ENCODE measurements around the gene UBE2E2. TPM values are rescaled to one million over a fixed set of nuclear protein-coding genes. Genes with fewer than 3 reads are reported as not detected.

The UBE2E2 gene
- total RNA-seq, 1 experiment from 2014 or later, result 27.5 TPM

GRCh38 chr3:23192816-23193215, 10.3 kb upstream of the UBE2E2 start:
- no peak for DNase-seq (ENCODE audit: low read depth)

GRCh38 chr3:23193831-23194230, 9.3 kb upstream of the UBE2E2 start:
- no peak for DNase-seq (ENCODE audit: low read depth)

GRCh38 chr3:23198801-23199200, 4.3 kb upstream of the UBE2E2 start:
- DNase-seq (ENCODE audit: low read depth), result no peak

- DNase-seq (ENCODE audit: low read depth), result no peak
Measured at GRCh38 chr3:23199649-23200048, 3.5 kb upstream of the UBE2E2 start.

- no peak for DNase-seq (ENCODE audit: low read depth)
Measured at GRCh38 chr3:23201154-23201838, 1.8 kb upstream of the UBE2E2 start.

- DNase-seq (ENCODE audit: low read depth), result no peak
Measured at GRCh38 chr3:23202203-23202920, 765 bp upstream of the UBE2E2 start.

- DNase-seq (ENCODE audit: low read depth), result peak; percentile 33
Measured at GRCh38 chr3:23203708-23204330, 692 bp downstream of the UBE2E2 start.

- DNase-seq (ENCODE audit: low read depth), result no peak
Measured at GRCh38 chr3:23206366-23206765, 3.2 kb downstream of the UBE2E2 start.

GRCh38 chr3:23209103-23209502, 6.0 kb downstream of the UBE2E2 start:
- no peak for DNase-seq (ENCODE audit: low read depth)

- DNase-seq (ENCODE audit: low read depth), result no peak
Measured at GRCh38 chr3:23209747-23210487, 6.8 kb downstream of the UBE2E2 start.

GRCh38 chr3:23213813-23214212, 10.7 kb downstream of the UBE2E2 start:
- DNase-seq (ENCODE audit: low read depth), result no peak

- DNase-seq (ENCODE audit: low read depth), result no peak
Measured at GRCh38 chr3:23217872-23218554, 14.9 kb downstream of the UBE2E2 start.

GRCh38 chr3:23219117-23219516, 16.0 kb downstream of the UBE2E2 start:
- no peak for DNase-seq (ENCODE audit: low read depth)

- DNase-seq (ENCODE audit: low read depth), result no peak
Measured at GRCh38 chr3:23219552-23219951, 16.4 kb downstream of the UBE2E2 start.

GRCh38 chr3:23221136-23221535, 18.0 kb downstream of the UBE2E2 start:
- no peak for DNase-seq (ENCODE audit: low read depth)

- no peak for DNase-seq (ENCODE audit: low read depth)
Measured at GRCh38 chr3:23232016-23232415, 28.9 kb downstream of the UBE2E2 start.

- no peak for DNase-seq (ENCODE audit: low read depth)
Measured at GRCh38 chr3:23232854-23233253, 29.7 kb downstream of the UBE2E2 start.

GRCh38 chr3:23235264-23235663, 32.1 kb downstream of the UBE2E2 start:
- no peak for DNase-seq (ENCODE audit: low read depth)

- DNase-seq (ENCODE audit: low read depth), result no peak
Measured at GRCh38 chr3:23236890-23237289, 33.8 kb downstream of the UBE2E2 start.

- no peak for DNase-seq (ENCODE audit: low read depth)
Measured at GRCh38 chr3:23238156-23238555, 35.0 kb downstream of the UBE2E2 start.

- DNase-seq (ENCODE audit: low read depth), result no peak
Measured at GRCh38 chr3:23238578-23238977, 35.5 kb downstream of the UBE2E2 start.

Data from HT1080 (cell line).